Right ventricle myocardium superior (tissue), 1 donor: ENCODE results near the gene OR56B1. TPM values are rescaled to one million over a fixed set of nuclear protein-coding genes. Genes with fewer than 3 reads are reported as not detected.

Experiments used
- ATAC-seq: fragments of 200-7000 bp; cut with Tn5 transposase; one replicate; pipeline ENCODE4 v1.9.1; 2020; ENCODE audit warnings: mild to moderate bottlenecking; ENCODE audit not compliant: poor library complexity
- DNase-seq: peaks from one replicate; pipeline ENCODE4 v3.0.0-alpha.2; 2020
- intact Hi-C: fragments of 100-400 bp; cut with DNase I; formaldehyde crosslinking; loops from one replicate; pipeline ENCODE4 v1.11.2; 2022
- total RNA-seq: library from RNA; stranded (reverse); fragmentation: NEBNext Ultra II Directional; extraction: Animal tissue kit (Norgen Biotek cat#: 25700); gene quantifications from one replicate; pipeline ENCODE4 v1.2.1, GENCODE V29; 2021
- donor health status: DM: no; HTN: yes; CAD: no; lungs with severe emphysema.

Gene OR56B1
- total RNA-seq, 1 donor from 2014 or later = not detected

GRCh38 chr11:5719703-5720495 is 16.3 kb upstream of the OR56B1 start:
- intact Hi-C loops = no loop called here
- DNase-seq (no peak), ATAC-seq (no peak)

- intact Hi-C loops = no loop called here
- ATAC-seq (no peak), DNase-seq (no peak)
Observed at GRCh38 chr11:5722622-5723021, 13.6 kb upstream of the OR56B1 start.

GRCh38 chr11:5726351-5726750 is 9.9 kb upstream of the OR56B1 start:
- intact Hi-C loops = no loop called here
- no peak for ATAC-seq
- no peak for DNase-seq

DNA sequence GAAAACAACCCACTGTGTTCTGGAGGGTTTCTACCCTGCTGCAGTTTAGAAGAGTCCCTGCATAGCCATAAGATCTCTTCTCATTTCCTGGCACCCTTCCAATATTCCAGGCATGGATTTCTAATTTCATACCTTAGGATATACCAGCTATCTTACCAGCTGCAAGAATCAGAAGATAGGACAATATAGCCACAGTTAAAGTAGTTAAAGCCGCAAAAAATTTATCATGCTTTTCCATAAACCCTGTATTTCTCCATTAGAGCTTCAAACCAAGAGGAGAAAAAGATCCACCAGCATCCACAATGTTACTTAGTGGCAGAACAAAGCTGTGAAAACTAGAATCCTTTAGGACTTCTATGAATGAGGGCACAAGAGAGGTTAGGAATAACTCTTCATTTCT is 8.6 kb upstream of the OR56B1 start:
- no peak for DNase-seq
- no peak for ATAC-seq
- intact Hi-C loops = no loop called here

- no peak for ATAC-seq
- intact Hi-C loops = no loop called here
Observed at GRCh38 chr11:5737091-5737490, 843 bp downstream of the OR56B1 start.

DNA sequence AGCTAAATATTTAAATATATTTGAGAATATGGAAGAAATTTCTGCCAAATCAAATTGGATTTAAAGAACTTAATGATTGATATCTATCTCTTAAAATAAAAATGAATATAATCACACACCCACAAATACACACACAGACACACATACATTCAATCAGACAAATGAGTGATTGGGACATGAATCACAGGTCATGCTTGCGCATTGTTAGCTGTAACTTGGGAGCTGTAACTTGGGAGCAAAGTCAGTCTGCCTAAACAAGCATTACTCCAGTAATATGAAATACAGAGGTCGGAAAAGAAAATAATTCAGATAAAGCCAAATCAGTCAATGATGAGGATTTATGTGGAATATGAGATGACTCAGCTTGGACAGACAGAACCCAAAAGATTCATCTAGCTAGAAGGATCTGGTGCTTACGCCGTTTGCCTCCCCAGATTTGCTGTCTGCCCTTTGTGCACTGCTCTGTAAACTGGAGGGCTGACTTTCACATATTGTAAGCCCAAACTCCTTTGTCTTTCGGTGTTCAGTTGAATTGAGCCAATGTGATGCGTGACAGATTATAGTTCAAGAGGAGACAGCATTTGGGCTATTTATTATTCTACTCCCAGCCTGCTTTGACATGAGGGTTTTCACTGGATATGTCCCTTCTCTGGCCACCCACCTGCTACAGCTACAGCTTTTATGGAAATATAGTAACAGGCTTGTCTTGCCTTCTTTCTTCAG is 1.6 kb downstream of the OR56B1 start:
- ATAC-seq (no peak), DNase-seq (no peak)
- intact Hi-C loops = no loop called here

More at GRCh38 chr11:5737091-5737490, 843 bp downstream of the OR56B1 start:
- no peak for DNase-seq

- ATAC-seq (no peak), DNase-seq (no peak)
- intact Hi-C loops = no loop called here
Observed at GRCh38 chr11:5738431-5738830, 2.2 kb downstream of the OR56B1 start.

DNA sequence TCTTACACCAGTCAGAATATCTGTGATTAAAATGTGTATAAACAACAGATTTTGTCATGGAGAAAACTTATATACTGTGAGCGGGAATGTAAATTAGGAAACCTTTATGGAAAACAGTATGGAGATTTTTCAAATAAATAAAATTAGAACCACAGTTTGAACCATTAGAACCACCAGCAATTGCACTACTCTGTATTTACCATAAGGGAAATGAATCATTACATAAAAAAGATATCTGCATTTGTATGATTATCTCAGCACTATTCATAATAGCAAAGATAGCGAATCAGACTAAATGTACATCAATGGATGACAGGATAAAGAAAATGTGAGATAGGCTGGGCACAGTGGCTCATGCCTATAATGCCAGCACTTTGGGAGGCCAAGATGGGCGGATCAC is 10.4 kb downstream of the OR56B1 start:
- no peak for DNase-seq
- intact Hi-C loops = no loop called here
- no peak for ATAC-seq

DNA sequence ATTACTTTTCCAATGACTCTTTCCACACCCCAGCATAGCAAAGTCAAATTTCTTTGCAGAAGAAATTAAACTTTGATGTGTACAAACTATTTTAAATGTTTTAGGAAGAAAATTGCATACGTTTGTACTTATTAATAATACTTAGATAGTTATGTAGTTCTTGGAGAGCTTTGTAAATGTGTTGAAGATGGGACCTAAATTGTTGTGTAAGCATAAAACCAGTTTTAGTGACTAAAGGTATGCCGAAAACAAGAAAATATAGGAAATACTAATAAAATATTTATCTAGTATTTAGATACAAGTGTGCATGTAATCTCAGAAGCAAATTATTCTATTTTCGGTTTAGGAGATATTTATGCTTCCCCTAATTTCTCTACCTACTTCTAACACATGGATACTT is 13.6 kb downstream of the OR56B1 start:
- no peak for DNase-seq
- intact Hi-C loops = no loop called here
- ATAC-seq = no peak

GRCh38 chr11:5753943-5754342 is 17.7 kb downstream of the OR56B1 start, which contains the start of gene OR52N4:
Gene OR52N4 (plus strand): TSS chr11:5754243. CDS start chr11:5754741, 498 bp downstream.
- intact Hi-C loops = no loop called here
- DNase-seq (no peak), ATAC-seq (no peak)

DNA sequence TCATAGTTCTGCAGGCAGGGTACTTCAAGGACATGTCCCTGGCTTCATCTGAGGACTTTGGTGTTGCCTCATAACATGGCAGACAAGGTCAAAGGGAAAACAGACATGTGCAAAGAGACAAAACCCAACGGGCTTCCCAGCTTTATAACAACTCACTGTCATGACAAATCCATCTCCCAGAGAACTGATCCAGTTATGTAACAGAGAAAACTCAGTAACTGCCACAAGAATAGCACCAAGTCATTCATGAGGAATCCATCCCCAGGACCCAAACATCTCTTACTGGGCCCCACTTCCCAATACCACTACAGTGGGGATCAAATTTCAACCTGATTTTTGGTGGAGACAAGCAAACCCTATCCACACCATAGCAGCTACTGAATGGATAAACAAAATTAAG is 30.8 kb downstream of the OR56B1 start:
- no peak for ATAC-seq
- DNase-seq = no peak
- intact Hi-C loops = no loop called here

DNA sequence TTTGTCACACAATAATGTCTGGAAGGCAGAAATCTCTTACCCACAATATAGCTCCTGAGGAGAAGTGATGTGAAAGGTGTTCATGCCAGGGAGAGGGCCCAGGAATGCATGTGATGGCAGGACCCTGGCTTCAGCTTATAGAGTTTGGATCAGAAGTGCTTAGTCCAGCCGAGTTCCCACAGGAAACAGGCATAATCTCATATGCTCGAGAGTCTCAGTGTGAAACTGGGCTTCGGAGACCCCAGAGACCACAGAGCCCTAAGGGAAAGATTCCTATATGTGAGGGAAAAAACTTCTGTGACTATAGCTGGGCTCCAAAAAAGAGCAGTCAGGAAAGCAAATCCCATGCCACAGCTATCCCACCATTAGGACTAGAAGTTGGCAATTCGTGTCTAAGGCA is 47.0 kb downstream of the OR56B1 start, which contains the start of gene OR52N5:
OR52N5 (minus strand) TSS at position 101 of the 400 bp plus-strand sequence. CDS start 4,721 bp downstream, outside the sequence.
- DNase-seq (no peak), ATAC-seq (no peak)
- intact Hi-C loops = no loop called here

Other genes with a start within 250 kb of the OR56B1 start
- gene OR52D1, start 247.8 kb upstream of the OR56B1 start, total RNA-seq = not detected
- gene UBQLN3, start 226.5 kb upstream of the OR56B1 start, total RNA-seq = not detected
- gene UBQLNL, start 219.7 kb upstream of the OR56B1 start, total RNA-seq = not detected
- gene OR52H1, start 187.9 kb upstream of the OR56B1 start, total RNA-seq = not detected
- not detected for gene OR52B6, start 155.6 kb upstream of the OR56B1 start, total RNA-seq
- gene TRIM6, start 139.8 kb upstream of the OR56B1 start, total RNA-seq = 0.91 TPM
- 1.6 TPM for gene TRIM34, start 111.4 kb upstream of the OR56B1 start, total RNA-seq
- 8.1 TPM for gene TRIM5, start 51.4 kb upstream of the OR56B1 start, total RNA-seq
- gene TRIM22, start 46.7 kb upstream of the OR56B1 start, total RNA-seq = 18.2 TPM
- not detected for gene OR52N4, start 17.8 kb downstream of the OR56B1 start, total RNA-seq
- not detected for gene OR52N5, start 46.9 kb downstream of the OR56B1 start, total RNA-seq
- not detected for gene OR52N1, start 54.8 kb downstream of the OR56B1 start, total RNA-seq
- not detected for gene OR52N2, start 72.5 kb downstream of the OR56B1 start, total RNA-seq
- gene OR52E6, start 105.4 kb downstream of the OR56B1 start, total RNA-seq = not detected
- not detected for gene OR52E8, start 121.2 kb downstream of the OR56B1 start, total RNA-seq
- not detected for gene OR52E4, start 144.2 kb downstream of the OR56B1 start, total RNA-seq
- not detected for gene OR52E5, start 156.8 kb downstream of the OR56B1 start, total RNA-seq
- not detected for gene OR56A3, start 205.8 kb downstream of the OR56B1 start, total RNA-seq
- gene OR56A5, start 232.0 kb downstream of the OR56B1 start, total RNA-seq = not detected